ENCODE data around the gene MUC6. TPM values are rescaled to one million over a fixed set of nuclear protein-coding genes. Genes with fewer than 3 reads are reported as not detected.

The MUC6 gene
- total RNA-seq, 1 donor from 2014 or later = not detected

GRCh38 chr11:1022908-1023810 lies 13.4 kb downstream of the MUC6 start:
- ATAC-seq (no peak), DNase-seq (no peak)
- H3K9me3 ChIP-seq = no peaks in the 10 kb centered on the region
- no peaks in the 10 kb centered on the region for H3K27me3 ChIP-seq
- TF ChIP-seq, protein P1, sequence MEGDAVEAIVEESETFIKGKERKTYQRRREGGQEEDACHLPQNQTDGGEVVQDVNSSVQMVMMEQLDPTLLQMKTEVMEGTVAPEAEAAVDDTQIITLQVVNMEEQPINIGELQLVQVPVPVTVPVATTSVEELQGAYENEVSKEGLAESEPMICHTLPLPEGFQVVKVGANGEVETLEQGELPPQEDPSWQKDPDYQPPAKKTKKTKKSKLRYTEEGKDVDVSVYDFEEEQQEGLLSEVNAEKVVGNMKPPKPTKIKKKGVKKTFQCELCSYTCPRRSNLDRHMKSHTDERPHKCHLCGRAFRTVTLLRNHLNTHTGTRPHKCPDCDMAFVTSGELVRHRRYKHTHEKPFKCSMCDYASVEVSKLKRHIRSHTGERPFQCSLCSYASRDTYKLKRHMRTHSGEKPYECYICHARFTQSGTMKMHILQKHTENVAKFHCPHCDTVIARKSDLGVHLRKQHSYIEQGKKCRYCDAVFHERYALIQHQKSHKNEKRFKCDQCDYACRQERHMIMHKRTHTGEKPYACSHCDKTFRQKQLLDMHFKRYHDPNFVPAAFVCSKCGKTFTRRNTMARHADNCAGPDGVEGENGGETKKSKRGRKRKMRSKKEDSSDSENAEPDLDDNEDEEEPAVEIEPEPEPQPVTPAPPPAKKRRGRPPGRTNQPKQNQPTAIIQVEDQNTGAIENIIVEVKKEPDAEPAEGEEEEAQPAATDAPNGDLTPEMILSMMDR (IDR thresholded peaks at IDR 0.05) = no peak
- H3K4me1 ChIP-seq = no peaks in the 10 kb centered on the region
- H3K4me3 ChIP-seq = no peak overlapping the region
- H3K36me3 ChIP-seq = no peaks in the 10 kb centered on the region
- H3K27ac ChIP-seq = no peak overlapping the region
- intact Hi-C loops (cut with DNase I) = no loop called here

DNA sequence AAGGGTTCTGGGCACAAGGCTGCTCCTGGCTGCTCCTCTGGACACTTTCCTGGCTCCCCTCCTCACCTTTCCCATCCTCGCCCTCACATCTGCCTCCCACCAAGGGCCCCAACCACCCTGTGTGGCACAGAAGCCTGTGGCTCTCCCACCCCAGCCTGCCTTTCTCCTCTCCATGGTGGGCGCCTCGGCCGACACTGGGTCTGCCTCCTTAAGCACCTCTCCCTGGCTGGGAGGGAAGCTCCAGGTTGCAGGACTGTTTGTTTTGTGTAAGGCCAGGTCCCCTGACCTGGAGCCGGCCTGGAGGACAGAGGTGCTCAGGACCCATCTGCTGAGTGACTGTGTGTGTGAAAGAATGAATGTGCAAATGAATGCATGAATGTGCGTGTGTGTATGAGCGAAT lies 14.1 kb downstream of the MUC6 start:
- Histone ChIP-seq H3K36me3 (no peaks in the 10 kb centered on the region), H3K4me1 (no peaks in the 10 kb centered on the region), H3K27me3 (no peaks in the 10 kb centered on the region), H3K9me3 (no peaks in the 10 kb centered on the region), H3K4me3 (no peak overlapping the region), H3K27ac (no peak overlapping the region)
- intact Hi-C loops (cut with DNase I) = no loop called here
- TF ChIP-seq, protein P1 (IDR thresholded peaks at IDR 0.05) = no peak
- DNase-seq = no peak
- no peak for ATAC-seq

DNA sequence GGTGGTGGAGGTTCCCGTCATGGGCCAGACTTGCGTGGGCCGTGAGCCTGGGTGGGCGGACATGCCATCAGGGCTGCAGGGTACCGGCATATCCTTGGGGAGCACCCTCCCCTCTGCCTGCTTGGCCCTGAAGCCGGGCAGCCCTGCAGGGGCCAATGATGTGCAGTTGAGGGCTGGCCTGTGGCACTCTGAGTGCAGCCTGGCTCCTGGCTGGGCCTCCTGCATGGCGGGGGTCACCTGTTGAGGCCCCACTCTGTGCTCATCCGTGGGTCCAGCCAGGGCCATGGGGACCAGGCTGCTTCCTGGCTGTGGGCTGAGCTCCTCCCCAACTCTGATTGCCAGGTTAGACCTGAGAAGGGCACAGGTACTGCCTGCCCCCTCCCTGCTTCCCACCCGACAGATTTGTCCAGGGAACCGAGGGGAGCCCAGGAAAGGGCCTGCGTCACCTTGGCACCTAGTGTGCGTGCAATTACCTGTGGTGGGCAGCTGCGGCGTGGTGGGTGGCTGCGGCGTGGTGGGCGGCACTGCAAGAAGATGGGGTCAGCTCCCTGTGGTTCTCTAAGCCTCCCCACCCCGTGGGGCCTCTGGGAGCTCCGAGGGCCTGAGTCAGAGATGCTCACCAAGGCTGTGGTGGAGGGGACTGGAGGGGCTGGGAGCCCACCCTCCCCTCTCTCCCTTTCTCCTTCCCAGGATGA lies 16.2 kb downstream of the MUC6 start:
- no peaks in the 10 kb centered on the region for H3K9me3 ChIP-seq
- no peak overlapping the region for H3K4me3 ChIP-seq
- DNase-seq (no peak), ATAC-seq (no peak)
- no peaks in the 10 kb centered on the region for H3K4me1 ChIP-seq
- intact Hi-C loops (cut with DNase I) = no loop called here
- H3K36me3 ChIP-seq = no peaks in the 10 kb centered on the region
- TF ChIP-seq, protein P1 (IDR thresholded peaks at IDR 0.05) = no peak
- no peak overlapping the region for H3K27ac ChIP-seq
- no peaks in the 10 kb centered on the region for H3K27me3 ChIP-seq

DNA sequence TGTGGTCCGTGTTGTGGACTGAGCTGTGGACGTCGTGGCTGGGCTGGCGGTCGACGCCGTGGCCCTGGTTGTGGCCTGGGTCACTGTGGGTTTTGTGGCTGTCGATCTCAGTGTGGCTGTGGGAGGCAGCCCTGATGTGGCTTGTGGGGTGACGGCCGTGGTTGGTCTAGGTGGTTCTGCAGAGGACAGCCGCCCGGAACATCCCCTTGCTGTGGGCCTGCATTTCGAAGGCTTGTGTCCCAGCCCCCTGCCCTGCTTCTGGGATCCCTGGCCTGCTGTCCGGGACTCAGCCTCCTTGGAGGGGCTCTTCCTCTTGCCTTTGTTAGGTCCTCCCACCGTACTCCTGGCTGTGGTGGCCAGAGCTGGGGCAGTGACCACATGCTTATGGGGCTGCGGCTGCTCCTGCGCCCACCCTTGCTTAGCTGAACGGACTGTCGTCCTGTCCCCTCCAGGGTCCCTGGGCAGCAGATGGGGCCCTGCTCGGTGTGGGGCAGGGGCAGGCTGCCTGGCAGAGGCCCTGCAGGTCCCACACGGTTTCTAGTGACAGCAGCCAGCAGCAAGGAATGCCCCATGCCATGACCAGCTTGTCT lies 17.1 kb downstream of the MUC6 start:
- Histone ChIP-seq H3K36me3 (no peaks in the 10 kb centered on the region), H3K4me3 (no peak overlapping the region), H3K27me3 (no peaks in the 10 kb centered on the region), H3K4me1 (no peaks in the 10 kb centered on the region), H3K27ac (no peak overlapping the region), H3K9me3 (no peaks in the 10 kb centered on the region)
- TF ChIP-seq, protein P1 (IDR thresholded peaks at IDR 0.05) = no peak
- ATAC-seq = no peak
- intact Hi-C loops (cut with DNase I) = no loop called here
- DNase-seq = no peak

DNA sequence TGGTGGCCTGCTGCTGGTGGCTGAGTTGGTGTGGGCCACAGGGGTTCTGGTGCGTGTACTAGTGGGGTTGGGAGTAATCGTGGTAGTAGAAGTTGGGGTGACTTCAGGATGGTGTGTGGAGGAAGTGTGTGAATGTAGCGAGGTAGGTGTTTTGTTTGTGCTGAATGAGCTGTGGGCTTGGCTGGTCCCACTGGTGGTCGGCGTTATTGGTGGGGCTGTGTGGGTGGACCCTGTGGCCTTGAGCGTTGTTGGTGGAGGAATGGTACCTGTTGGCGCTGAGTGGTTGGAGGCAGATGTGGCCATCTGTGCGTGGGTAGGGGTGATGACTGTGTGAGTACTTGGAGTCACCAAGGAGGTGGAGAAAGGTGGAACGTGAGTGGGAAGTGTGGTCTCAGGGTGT lies 18.4 kb downstream of the MUC6 start:
- DNase-seq = no peak
- Histone ChIP-seq H3K27ac (no peak overlapping the region), H3K9me3 (no peaks in the 10 kb centered on the region), H3K4me3 (no peak overlapping the region), H3K4me1 (no peaks in the 10 kb centered on the region), H3K36me3 (peaks cover 5% of the 10 kb centered on the region), H3K27me3 (no peaks in the 10 kb centered on the region)
- TF ChIP-seq, protein P1 (IDR thresholded peaks at IDR 0.05) = no peak
- intact Hi-C loops (cut with DNase I) = no loop called here
- ATAC-seq = no peak
